Measurements from ENCODE around the gene FTO. TPM values are rescaled to one million over a fixed set of nuclear protein-coding genes. Genes with fewer than 3 reads are reported as not detected.

The FTO gene
- total RNA-seq, 1 donor from 2014 or later, result 85.1 TPM

GRCh38 chr16:54126907-54127306 lies 423.0 kb downstream of the FTO start:
- no peak for TF ChIP-seq CTCF (conservative IDR thresholded peaks at IDR 0.05)
- H3K4me3 Mint-ChIP-seq, result no peak overlapping the region
- H3K9me3 Mint-ChIP-seq, result peaks cover 10% of the 10 kb centered on the region
- no peaks in the 10 kb centered on the region for H3K36me3 Mint-ChIP-seq
- peaks cover 7% of the 10 kb centered on the region for H3K27me3 Mint-ChIP-seq
- H3K4me1 Mint-ChIP-seq (ENCODE audit: unreplicated experiment), result no peaks in the 10 kb centered on the region
- no peak for DNase-seq (ENCODE audit: extremely low spot score, unreplicated experiment)
- no peak overlapping the region for H3K27ac Mint-ChIP-seq

GRCh38 chr16:54128629-54129234 lies 424.8 kb downstream of the FTO start:
- Mint-ChIP-seq H3K4me3 (no peak overlapping the region), H3K27me3 (peaks cover 10% of the 10 kb centered on the region), H3K4me1 (ENCODE audit: unreplicated experiment) (no peaks in the 10 kb centered on the region), H3K9me3 (peaks cover 10% of the 10 kb centered on the region), H3K36me3 (no peaks in the 10 kb centered on the region), H3K27ac (no peak overlapping the region)
- TF ChIP-seq CTCF (conservative IDR thresholded peaks at IDR 0.05), result no peak
- no peak for DNase-seq (ENCODE audit: extremely low spot score, unreplicated experiment)

- no peak for DNase-seq (ENCODE audit: extremely low spot score, unreplicated experiment)
- Mint-ChIP-seq H3K4me1 (ENCODE audit: unreplicated experiment) (no peaks in the 10 kb centered on the region), H3K27ac (no peak overlapping the region), H3K4me3 (no peak overlapping the region), H3K27me3 (peaks cover 10% of the 10 kb centered on the region), H3K36me3 (no peaks in the 10 kb centered on the region), H3K9me3 (peaks cover 10% of the 10 kb centered on the region)
- TF ChIP-seq CTCF (conservative IDR thresholded peaks at IDR 0.05), result no peak
Observed at GRCh38 chr16:54129810-54130209, 425.9 kb downstream of the FTO start.

GRCh38 chr16:54135361-54136275 lies 431.7 kb downstream of the FTO start:
- Mint-ChIP-seq H3K36me3 (no peaks in the 10 kb centered on the region), H3K27me3 (peaks cover 12% of the 10 kb centered on the region), H3K9me3 (peaks cover 10% of the 10 kb centered on the region), H3K27ac (no peak overlapping the region), H3K4me3 (no peak overlapping the region), H3K4me1 (ENCODE audit: unreplicated experiment) (peaks cover 6% of the 10 kb centered on the region)
- DNase-seq (ENCODE audit: extremely low spot score, unreplicated experiment), result no peak
- no peak for TF ChIP-seq CTCF (conservative IDR thresholded peaks at IDR 0.05)

- no peaks in the 10 kb centered on the region for H3K36me3 Mint-ChIP-seq
- TF ChIP-seq CTCF (conservative IDR thresholded peaks at IDR 0.05), result no peak
- peaks cover 12% of the 10 kb centered on the region for H3K27me3 Mint-ChIP-seq
- H3K4me3 Mint-ChIP-seq, result no peak overlapping the region
- H3K4me1 Mint-ChIP-seq (ENCODE audit: unreplicated experiment), result peaks cover 6% of the 10 kb centered on the region
- H3K27ac Mint-ChIP-seq, result no peak overlapping the region
- H3K9me3 Mint-ChIP-seq, result peaks cover 6% of the 10 kb centered on the region
- DNase-seq (ENCODE audit: extremely low spot score, unreplicated experiment), result no peak
Observed at GRCh38 chr16:54136276-54136625, 432.3 kb downstream of the FTO start.

Data from type B pancreatic cell (in vitro differentiated cells).